ENCODE data around the gene APLP2. TPM values are rescaled to one million over a fixed set of nuclear protein-coding genes. Genes with fewer than 3 reads are reported as not detected.

APLP2 gene
- total and polyA plus RNA-seq, 2 of the 13 experiments (the other 11 are each of a cell fraction or from before 2014, with no cell fraction given) = 315 to 594 TPM

DNA sequence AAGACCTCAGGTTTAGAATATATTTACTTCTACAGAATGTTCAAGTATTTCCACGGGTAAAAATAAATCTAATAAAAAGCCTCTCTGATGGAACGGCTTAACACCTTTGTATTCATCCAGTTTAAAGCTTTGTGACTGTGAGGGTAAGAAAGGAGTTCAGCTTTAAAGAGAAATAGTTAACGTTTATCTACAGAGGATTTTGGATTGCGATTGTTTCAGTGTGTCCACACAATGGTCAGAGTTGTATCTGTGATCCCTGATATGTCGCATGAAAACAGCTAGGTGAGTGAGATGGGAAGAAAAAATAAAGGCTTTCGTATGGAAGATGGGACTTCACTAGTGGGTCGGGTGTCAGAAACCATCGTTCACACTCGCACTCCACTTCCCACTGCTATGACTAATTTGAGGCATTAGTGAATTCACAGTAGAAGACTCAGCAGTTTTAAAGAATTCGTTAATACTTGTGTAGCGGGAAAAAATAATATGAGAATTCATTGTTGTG is 1.6 kb downstream of the APLP2 start (continued):
- TF ChIP-seq, protein P1, sequence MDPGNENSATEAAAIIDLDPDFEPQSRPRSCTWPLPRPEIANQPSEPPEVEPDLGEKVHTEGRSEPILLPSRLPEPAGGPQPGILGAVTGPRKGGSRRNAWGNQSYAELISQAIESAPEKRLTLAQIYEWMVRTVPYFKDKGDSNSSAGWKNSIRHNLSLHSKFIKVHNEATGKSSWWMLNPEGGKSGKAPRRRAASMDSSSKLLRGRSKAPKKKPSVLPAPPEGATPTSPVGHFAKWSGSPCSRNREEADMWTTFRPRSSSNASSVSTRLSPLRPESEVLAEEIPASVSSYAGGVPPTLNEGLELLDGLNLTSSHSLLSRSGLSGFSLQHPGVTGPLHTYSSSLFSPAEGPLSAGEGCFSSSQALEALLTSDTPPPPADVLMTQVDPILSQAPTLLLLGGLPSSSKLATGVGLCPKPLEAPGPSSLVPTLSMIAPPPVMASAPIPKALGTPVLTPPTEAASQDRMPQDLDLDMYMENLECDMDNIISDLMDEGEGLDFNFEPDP (CRISPR knock-in tag; conservative IDR thresholded peaks at IDR 0.05) = no peak
- 0 out of 4 replicates have a peak, but pooled peaks of 1 of the 2 experiments have one; percentile 26 for TF ChIP-seq POLR2A (IDR thresholded peaks at IDR 0.05; ENCODE audit: insufficient read depth in 1 of 2, low read depth in 2 of 2, low read length in 2 of 2)

DNA sequence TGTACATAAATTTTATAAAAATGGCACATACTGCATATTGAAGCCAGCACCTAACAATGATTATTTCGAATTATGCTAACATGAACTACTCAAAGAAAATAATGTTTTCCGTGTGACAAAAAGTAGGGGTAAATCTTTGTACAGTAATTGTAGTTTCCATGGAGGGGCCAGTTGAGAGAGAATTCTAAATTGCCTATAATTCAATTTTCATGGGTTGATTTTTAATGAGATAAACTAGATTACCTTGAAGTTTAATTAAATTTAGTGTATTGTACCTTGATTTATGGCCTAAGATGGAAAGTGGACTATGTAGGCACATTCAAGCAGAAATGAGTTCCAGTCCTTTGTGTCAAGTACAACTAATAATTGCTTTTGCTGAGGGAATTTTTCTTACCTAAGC is 5.0 kb downstream of the APLP2 start:
- H3K36me3 ChIP-seq (replicated peaks in 1 of 2; ENCODE audit: control insufficient read depth in 1 of 2, insufficient read depth in 2 of 2, low read length in 2 of 2) = no peaks in the 10 kb centered on the region; a peak in 2 of 5 replicates
- H3K4me1 ChIP-seq (ENCODE audit: insufficient read depth, low read length) = peaks cover 65% of the 10 kb centered on the region
- intact Hi-C loops (cut with micrococcal nuclease; ENCODE audit: unreplicated experiment) (no loop called here), in situ Hi-C loops (cut with HindIII; ENCODE audit: extremely low pct_ligation_motif_present, low pct_unique_long_range_greater_than_20kb) (no loop called here)
- no peak overlapping the region for H3K4me3 ChIP-seq (replicated peaks in 1 of 3; ENCODE audit: insufficient read depth in 1 of 3, low read depth in 2 of 3, low read length in 3 of 3)
- H3K4me2 ChIP-seq (ENCODE audit: low read depth, low read length) = no peak overlapping the region
- H2AFZ ChIP-seq (ENCODE audit: low read length) = no peak overlapping the region
- 95% methylated on average over 2 of the region's 2 CpGs for WGBS (ENCODE audit: low lambda C conversion rate)
- DNase-seq (ENCODE audit: low spot score) (no peak), FAIRE-seq (no peak), ATAC-seq (no peak)
- H3K27me3 ChIP-seq (ENCODE audit: control insufficient read depth in 1 of 2, insufficient read depth in 2 of 2, low read length in 2 of 2) = no peaks in the 10 kb centered on the region
- POLR2A ChIA-PET = interaction anchor here (5.4 kb wide), 1 partner anchor 73 kb away, joined by 70 read pairs; the partner anchor contains the start of gene PRDM10
- BruUV-seq (replicated peaks) = no TSS peak
- CTCF ChIA-PET (ENCODE audit: low intra/inter-chr PET ratio, low total read pairs) = no interaction called here
- H3K79me2 ChIP-seq (ENCODE audit: insufficient read depth, low read length) = peaks cover 94% of the 10 kb centered on the region
- TF ChIP-seq MIER3 (CRISPR knock-in tag; IDR thresholded peaks at IDR 0.05; ENCODE audit: borderline replicate concordance) (no peak), ESRRA (CRISPR knock-in tag; IDR thresholded peaks at IDR 0.05; ENCODE audit: low read depth) (no peak), ZBTB7B (CRISPR knock-in tag; IDR thresholded peaks at IDR 0.05) (no peak), ZNF251 (CRISPR knock-in tag; IDR thresholded peaks at IDR 0.05) (no peak), WIZ (CRISPR knock-in tag; IDR thresholded peaks at IDR 0.05) (no peak), HOXA5 (CRISPR knock-in tag; IDR thresholded peaks at IDR 0.05) (no peak), ATF7-NPFF (CRISPR knock-in tag; IDR thresholded peaks at IDR 0.05; ENCODE audit: low read depth) (no peak), NCOA1 (CRISPR knock-in tag; IDR thresholded peaks at IDR 0.05) (no peak), EEA1 (CRISPR knock-in tag; IDR thresholded peaks at IDR 0.05; ENCODE audit: borderline replicate concordance) (no peak)
- TF ChIP-seq, protein P2, sequence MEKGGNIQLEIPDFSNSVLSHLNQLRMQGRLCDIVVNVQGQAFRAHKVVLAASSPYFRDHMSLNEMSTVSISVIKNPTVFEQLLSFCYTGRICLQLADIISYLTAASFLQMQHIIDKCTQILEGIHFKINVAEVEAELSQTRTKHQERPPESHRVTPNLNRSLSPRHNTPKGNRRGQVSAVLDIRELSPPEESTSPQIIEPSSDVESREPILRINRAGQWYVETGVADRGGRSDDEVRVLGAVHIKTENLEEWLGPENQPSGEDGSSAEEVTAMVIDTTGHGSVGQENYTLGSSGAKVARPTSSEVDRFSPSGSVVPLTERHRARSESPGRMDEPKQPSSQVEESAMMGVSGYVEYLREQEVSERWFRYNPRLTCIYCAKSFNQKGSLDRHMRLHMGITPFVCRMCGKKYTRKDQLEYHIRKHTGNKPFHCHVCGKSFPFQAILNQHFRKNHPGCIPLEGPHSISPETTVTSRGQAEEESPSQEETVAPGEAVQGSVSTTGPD (CRISPR knock-in tag; IDR thresholded peaks at IDR 0.05) = no peak
- TF ChIP-seq, protein P3, sequence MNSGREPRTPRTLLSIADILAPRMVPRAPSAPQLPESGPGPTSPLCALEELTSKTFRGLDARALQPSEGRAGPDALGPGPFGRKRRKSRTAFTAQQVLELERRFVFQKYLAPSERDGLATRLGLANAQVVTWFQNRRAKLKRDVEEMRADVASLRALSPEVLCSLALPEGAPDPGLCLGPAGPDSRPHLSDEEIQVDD (CRISPR knock-in tag; IDR thresholded peaks at IDR 0.05; ENCODE audit: borderline replicate concordance) = no peak
- H3K27ac ChIP-seq (ENCODE audit: extremely low read length, insufficient read depth, low read length) = no peak overlapping the region
- no peaks in the 10 kb centered on the region for H3K9me3 ChIP-seq (ENCODE audit: low read length)
- peaks cover 37% of the 10 kb centered on the region for H4K20me1 ChIP-seq (ENCODE audit: insufficient read depth, low read length)
- H3K9ac ChIP-seq (ENCODE audit: insufficient read depth, low read depth, low read length) = no peak overlapping the region

Measured in HepG2 (cell line).